AG04450 (cell line): ENCODE data around the gene NTNG1. TPM values are rescaled to one million over a fixed set of nuclear protein-coding genes. Genes with fewer than 3 reads are reported as not detected.
"Not testable (repeated sequence)": the region's sequence is repeated elsewhere in the genome, so short reads cannot be mapped to it uniquely, and the experiment has no call there.

ENCODE experiments used
- CTCF ChIA-PET: fragments of 300-600, 350-600 bp; formaldehyde crosslinking; extraction: SDS; loops from one replicate; lab custom pipeline; 2022; ENCODE audit warnings: antibody characterized with exemption, inconsistent platforms; lab: Charles Lee
- POLR2A ChIA-PET: fragments of 350-600 bp; formaldehyde crosslinking; extraction: SDS; loops from one replicate; lab custom pipeline; 2021; ENCODE audit warnings: antibody characterized with exemption, inconsistent platforms; lab: Yijun Ruan, JAX
- DNase-seq: peaks from one replicate; pipeline ENCODE4 v3.0.0-alpha.2; 2011; ENCODE audit warnings: low read depth, low spot score
- H3K27ac ChIP-seq: one replicate; pipeline ENCODE4 v1.5.1; 2012; ENCODE audit warnings: low read depth, low read length, control low read depth
- H3K27me3 ChIP-seq: one replicate; pipeline ENCODE4 v1.6.0; 2012; ENCODE audit warnings: low read length; ENCODE audit not compliant: control insufficient read depth, insufficient read depth
- H3K4me3 ChIP-seq: 2 replicates; pipeline ENCODE4 v1.5.1; 2011; ENCODE audit warnings: mild to moderate bottlenecking, low read depth, low read length, control low read depth
- H3K9me3 ChIP-seq: 2 replicates; pipeline ENCODE4 v1.5.1; 2012; ENCODE audit warnings: low read length; ENCODE audit not compliant: control insufficient read depth, insufficient read depth
- polyA plus RNA-seq: library from polyadenylated mRNA; depleted of rRNA; stranded (reverse); fragments of >200 nt; gene quantifications from 2 replicates; pipeline ENCODE4 v1.2.3, GENCODE V29; 2011
- TF ChIP-seq, protein P1 (sequence below): IDR thresholded peaks from 2 replicates; pipeline ENCODE4 v1.5.1; 2011; ENCODE audit warnings: low read depth, low read length, control low read depth, inconsistent platforms

The NTNG1 gene
- polyA plus RNA-seq, 1 experiment = 0.32 TPM

GRCh38 chr1:107231291-107231690 lies 90.5 kb downstream of the NTNG1 start:
- Histone ChIP-seq H3K4me3 (no peak overlapping the region), H3K27ac (no peak overlapping the region), H3K9me3 (no peaks in the 10 kb centered on the region), H3K27me3 (no peaks in the 10 kb centered on the region)
- CTCF ChIA-PET = interaction anchor here (0.6 to 1.5 kb wide), 2 partner anchors 21 to 46 kb away, joined by 3 to 4 read pairs; no protein-coding TSS in a partner anchor
- no peak for DNase-seq
- POLR2A ChIA-PET = no interaction called here
- TF ChIP-seq, protein P1, sequence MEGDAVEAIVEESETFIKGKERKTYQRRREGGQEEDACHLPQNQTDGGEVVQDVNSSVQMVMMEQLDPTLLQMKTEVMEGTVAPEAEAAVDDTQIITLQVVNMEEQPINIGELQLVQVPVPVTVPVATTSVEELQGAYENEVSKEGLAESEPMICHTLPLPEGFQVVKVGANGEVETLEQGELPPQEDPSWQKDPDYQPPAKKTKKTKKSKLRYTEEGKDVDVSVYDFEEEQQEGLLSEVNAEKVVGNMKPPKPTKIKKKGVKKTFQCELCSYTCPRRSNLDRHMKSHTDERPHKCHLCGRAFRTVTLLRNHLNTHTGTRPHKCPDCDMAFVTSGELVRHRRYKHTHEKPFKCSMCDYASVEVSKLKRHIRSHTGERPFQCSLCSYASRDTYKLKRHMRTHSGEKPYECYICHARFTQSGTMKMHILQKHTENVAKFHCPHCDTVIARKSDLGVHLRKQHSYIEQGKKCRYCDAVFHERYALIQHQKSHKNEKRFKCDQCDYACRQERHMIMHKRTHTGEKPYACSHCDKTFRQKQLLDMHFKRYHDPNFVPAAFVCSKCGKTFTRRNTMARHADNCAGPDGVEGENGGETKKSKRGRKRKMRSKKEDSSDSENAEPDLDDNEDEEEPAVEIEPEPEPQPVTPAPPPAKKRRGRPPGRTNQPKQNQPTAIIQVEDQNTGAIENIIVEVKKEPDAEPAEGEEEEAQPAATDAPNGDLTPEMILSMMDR = no peak

- CTCF ChIA-PET = no interaction called here
- H3K27ac ChIP-seq = no peak overlapping the region
- DNase-seq = no peak
- no peaks in the 10 kb centered on the region for H3K27me3 ChIP-seq
- TF ChIP-seq, protein P1 = no peak
- no peaks in the 10 kb centered on the region for H3K9me3 ChIP-seq
- no peak overlapping the region for H3K4me3 ChIP-seq
- POLR2A ChIA-PET = no interaction called here
Measured at GRCh38 chr1:107232426-107232825, 91.6 kb downstream of the NTNG1 start.

GRCh38 chr1:107236760-107237159 lies 95.9 kb downstream of the NTNG1 start:
- H3K27ac ChIP-seq, DNase-seq, H3K9me3 ChIP-seq, CTCF ChIA-PET, H3K27me3 ChIP-seq, POLR2A ChIA-PET, H3K4me3 ChIP-seq: not testable (repeated sequence)

DNA sequence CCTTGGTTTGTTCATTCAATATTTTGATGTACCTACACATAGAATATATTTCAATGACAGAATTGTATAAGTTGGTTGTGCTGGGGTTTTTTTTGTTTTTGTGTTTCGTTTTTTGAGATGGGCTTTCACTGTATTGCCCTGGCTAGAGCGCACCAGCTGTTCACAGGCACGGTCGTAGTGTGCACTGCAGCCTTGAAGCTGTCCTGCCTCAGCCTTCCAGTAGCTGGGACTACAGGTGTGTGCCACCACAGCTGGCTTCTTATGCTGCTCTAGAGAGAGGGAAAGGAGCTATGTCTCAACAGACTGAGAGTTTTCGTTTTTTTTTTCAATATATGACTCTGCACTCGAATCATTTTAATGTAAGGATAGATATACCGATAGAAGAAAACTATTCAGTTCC lies 102.6 kb downstream of the NTNG1 start:
- Histone ChIP-seq H3K4me3 (no peak overlapping the region), H3K27ac (no peak overlapping the region), H3K9me3 (no peaks in the 10 kb centered on the region), H3K27me3 (no peaks in the 10 kb centered on the region)
- no peak for DNase-seq
- TF ChIP-seq, protein P1 = no peak
- ChIA-PET POLR2A (no interaction called here), CTCF (interaction anchor here (0.6 kb wide), 1 partner anchor 13 kb away, joined by 3 read pairs; no protein-coding TSS in a partner anchor)

GRCh38 chr1:107244709-107245500 lies 104.1 kb downstream of the NTNG1 start:
- H3K27ac ChIP-seq = no peak overlapping the region
- H3K4me3 ChIP-seq = no peak overlapping the region
- no peaks in the 10 kb centered on the region for H3K9me3 ChIP-seq
- H3K27me3 ChIP-seq = no peaks in the 10 kb centered on the region
- ChIA-PET CTCF (no interaction called here), POLR2A (no interaction called here)
- TF ChIP-seq, protein P1 = no peak
- no peak for DNase-seq
